ENCODE data around the gene B9D1. TPM values are rescaled to one million over a fixed set of nuclear protein-coding genes. Genes with fewer than 3 reads are reported as not detected.
"Not testable (repeated sequence)": the region's sequence is repeated elsewhere in the genome, so short reads cannot be mapped to it uniquely, and the experiment has no call there.

Gene B9D1
- total RNA-seq, 2 experiments from 2014 or later = 1.1 to 2.6 TPM

- ATAC-seq (no peak), DNase-seq (no peak)
- Mint-ChIP-seq H3K4me3 (no peak overlapping the region), H3K9me3 (ENCODE audit: low read depth) (no peaks in the 10 kb centered on the region), H3K27me3 (peaks cover 17% of the 10 kb centered on the region), H3K36me3 (no peaks in the 10 kb centered on the region), H3K27ac (no peak overlapping the region), H3K4me1 (no peaks in the 10 kb centered on the region)
- CTCF ChIA-PET = interaction anchor here (1.3 to 1.5 kb wide), 3 partner anchors 8 to 92 kb away, joined by 3 to 6 read pairs (median 3); partner anchors contain the start of gene B9D1
Measured at GRCh38 chr17:19354748-19355147, 7.8 kb downstream of the B9D1 start.

GRCh38 chr17:19353401-19353800 lies 9.1 kb downstream of the B9D1 start:
- not testable (repeated sequence) for H3K9me3 Mint-ChIP-seq (ENCODE audit: low read depth); H3K36me3 Mint-ChIP-seq; DNase-seq; H3K4me1 Mint-ChIP-seq; H3K27ac Mint-ChIP-seq; ATAC-seq; H3K4me3 Mint-ChIP-seq
- CTCF ChIA-PET = interaction anchor here (1.3 to 1.4 kb wide), 2 partner anchors 9 to 94 kb away, joined by 3 read pairs; no protein-coding TSS in a partner anchor
- peaks cover 17% of the 10 kb centered on the region for H3K27me3 Mint-ChIP-seq

GRCh38 chr17:19348806-19349205 lies 13.7 kb downstream of the B9D1 start:
- Mint-ChIP-seq H3K4me3 (no peak overlapping the region), H3K36me3 (no peaks in the 10 kb centered on the region), H3K27ac (no peak overlapping the region), H3K4me1 (no peaks in the 10 kb centered on the region), H3K27me3 (peaks cover 11% of the 10 kb centered on the region), H3K9me3 (ENCODE audit: low read depth) (no peaks in the 10 kb centered on the region)
- DNase-seq (no peak), ATAC-seq (no peak)
- CTCF ChIA-PET = no interaction called here

- Mint-ChIP-seq H3K9me3 (ENCODE audit: low read depth) (no peaks in the 10 kb centered on the region), H3K4me3 (no peak overlapping the region), H3K27me3 (peaks cover 11% of the 10 kb centered on the region), H3K27ac (no peak overlapping the region), H3K4me1 (no peaks in the 10 kb centered on the region), H3K36me3 (no peaks in the 10 kb centered on the region)
- ATAC-seq (no peak), DNase-seq (no peak)
- CTCF ChIA-PET = no interaction called here
Measured at GRCh38 chr17:19348081-19348650, 14.4 kb downstream of the B9D1 start.

GRCh38 chr17:19347323-19348080 lies 15.0 kb downstream of the B9D1 start:
- Mint-ChIP-seq H3K27me3 (peaks cover 11% of the 10 kb centered on the region), H3K4me1 (no peaks in the 10 kb centered on the region), H3K4me3 (no peak overlapping the region), H3K27ac (no peak overlapping the region), H3K36me3 (no peaks in the 10 kb centered on the region), H3K9me3 (ENCODE audit: low read depth) (no peaks in the 10 kb centered on the region)
- no peak for DNase-seq
- CTCF ChIA-PET = no interaction called here
- no peak for ATAC-seq

GRCh38 chr17:19346351-19347255 lies 15.9 kb downstream of the B9D1 start:
- Mint-ChIP-seq H3K4me3 (no peak overlapping the region), H3K27ac (no peak overlapping the region), H3K36me3 (no peaks in the 10 kb centered on the region), H3K27me3 (peaks cover 9% of the 10 kb centered on the region), H3K4me1 (no peaks in the 10 kb centered on the region), H3K9me3 (ENCODE audit: low read depth) (no peaks in the 10 kb centered on the region)
- ATAC-seq (no peak), DNase-seq (no peak)
- CTCF ChIA-PET = no interaction called here

- H3K9me3 Mint-ChIP-seq (ENCODE audit: low read depth) = no peaks in the 10 kb centered on the region
- no peak overlapping the region for H3K4me3 Mint-ChIP-seq
- no peak overlapping the region for H3K27ac Mint-ChIP-seq
- CTCF ChIA-PET = interaction anchor here (1.5 kb wide), 1 partner anchor 8 kb away, joined by 3 read pairs; no protein-coding TSS in a partner anchor
- no peak for ATAC-seq
- no peak for DNase-seq
- no peaks in the 10 kb centered on the region for H3K36me3 Mint-ChIP-seq
- H3K27me3 Mint-ChIP-seq = peaks cover 4% of the 10 kb centered on the region
- no peaks in the 10 kb centered on the region for H3K4me1 Mint-ChIP-seq
Measured at GRCh38 chr17:19345486-19346350, 16.8 kb downstream of the B9D1 start.

GRCh38 chr17:19345067-19345460 lies 17.5 kb downstream of the B9D1 start:
- Mint-ChIP-seq H3K27me3 (peaks cover 2% of the 10 kb centered on the region), H3K4me3 (no peak overlapping the region), H3K9me3 (ENCODE audit: low read depth) (no peaks in the 10 kb centered on the region), H3K36me3 (no peaks in the 10 kb centered on the region), H3K27ac (no peak overlapping the region), H3K4me1 (no peaks in the 10 kb centered on the region)
- CTCF ChIA-PET = interaction anchor here (1.5 kb wide), 1 partner anchor 9 kb away, joined by 3 read pairs; no protein-coding TSS in a partner anchor
- ATAC-seq (no peak), DNase-seq (no peak)

- DNase-seq = no peak
- H3K4me3 Mint-ChIP-seq = no peak overlapping the region
- no peaks in the 10 kb centered on the region for H3K36me3 Mint-ChIP-seq
- no peaks in the 10 kb centered on the region for H3K9me3 Mint-ChIP-seq (ENCODE audit: low read depth)
- CTCF ChIA-PET = interaction anchor here (1.5 kb wide), 1 partner anchor 10 kb away, joined by 3 read pairs; no protein-coding TSS in a partner anchor
- peaks cover 2% of the 10 kb centered on the region for H3K27me3 Mint-ChIP-seq
- no peak for ATAC-seq
- no peak overlapping the region for H3K27ac Mint-ChIP-seq
- H3K4me1 Mint-ChIP-seq = no peaks in the 10 kb centered on the region
Measured at GRCh38 chr17:19344311-19345066, 18.0 kb downstream of the B9D1 start.

- no peak for ATAC-seq
- Mint-ChIP-seq H3K4me1 (no peaks in the 10 kb centered on the region), H3K27ac (no peak overlapping the region), H3K36me3 (no peaks in the 10 kb centered on the region), H3K9me3 (ENCODE audit: low read depth) (no peaks in the 10 kb centered on the region), H3K4me3 (no peak overlapping the region), H3K27me3 (peaks cover 2% of the 10 kb centered on the region)
- DNase-seq = no peak
- CTCF ChIA-PET = interaction anchor here (1.5 kb wide), 1 partner anchor 10 kb away, joined by 3 read pairs; no protein-coding TSS in a partner anchor
Measured at GRCh38 chr17:19343671-19344151, 18.8 kb downstream of the B9D1 start.

GRCh38 chr17:19343256-19343630 lies 19.3 kb downstream of the B9D1 start:
- H3K4me3 Mint-ChIP-seq = no peak overlapping the region
- ATAC-seq (no peak), DNase-seq (no peak)
- no peaks in the 10 kb centered on the region for H3K4me1 Mint-ChIP-seq
- no peaks in the 10 kb centered on the region for H3K36me3 Mint-ChIP-seq
- H3K9me3 Mint-ChIP-seq (ENCODE audit: low read depth) = no peaks in the 10 kb centered on the region
- H3K27ac Mint-ChIP-seq = no peak overlapping the region
- CTCF ChIA-PET = no interaction called here
- peaks cover 2% of the 10 kb centered on the region for H3K27me3 Mint-ChIP-seq

- ATAC-seq = no peak
- no peaks in the 10 kb centered on the region for H3K4me1 Mint-ChIP-seq
- DNase-seq = no peak
- no peaks in the 10 kb centered on the region for H3K9me3 Mint-ChIP-seq (ENCODE audit: low read depth)
- CTCF ChIA-PET = no interaction called here
- no peaks in the 10 kb centered on the region for H3K36me3 Mint-ChIP-seq
- H3K4me3 Mint-ChIP-seq = no peak overlapping the region
- no peak overlapping the region for H3K27ac Mint-ChIP-seq
- H3K27me3 Mint-ChIP-seq = peaks cover 2% of the 10 kb centered on the region
Measured at GRCh38 chr17:19342611-19343255, 19.8 kb downstream of the B9D1 start.
